GM12875 (cell line): ENCODE results near the gene ASF1B.
A peak's percentile ranks its signal among the peaks of the same experiment; 100 is the strongest.

Experiments
- H3K4me3 ChIP-seq: one replicate; pipeline ENCODE4 v1.5.1; 2011; ENCODE audit warnings: low read depth, low read length, control low read depth
- TF ChIP-seq, protein P1 (sequence below): IDR thresholded peaks from 2 replicates; pipeline ENCODE4 v1.5.1; 2011; ENCODE audit warnings: low read depth, mild to moderate bottlenecking, control low read depth, inconsistent platforms, low read length, moderate library complexity, borderline replicate concordance; ENCODE audit not compliant: insufficient read depth

The ASF1B gene

DNA sequence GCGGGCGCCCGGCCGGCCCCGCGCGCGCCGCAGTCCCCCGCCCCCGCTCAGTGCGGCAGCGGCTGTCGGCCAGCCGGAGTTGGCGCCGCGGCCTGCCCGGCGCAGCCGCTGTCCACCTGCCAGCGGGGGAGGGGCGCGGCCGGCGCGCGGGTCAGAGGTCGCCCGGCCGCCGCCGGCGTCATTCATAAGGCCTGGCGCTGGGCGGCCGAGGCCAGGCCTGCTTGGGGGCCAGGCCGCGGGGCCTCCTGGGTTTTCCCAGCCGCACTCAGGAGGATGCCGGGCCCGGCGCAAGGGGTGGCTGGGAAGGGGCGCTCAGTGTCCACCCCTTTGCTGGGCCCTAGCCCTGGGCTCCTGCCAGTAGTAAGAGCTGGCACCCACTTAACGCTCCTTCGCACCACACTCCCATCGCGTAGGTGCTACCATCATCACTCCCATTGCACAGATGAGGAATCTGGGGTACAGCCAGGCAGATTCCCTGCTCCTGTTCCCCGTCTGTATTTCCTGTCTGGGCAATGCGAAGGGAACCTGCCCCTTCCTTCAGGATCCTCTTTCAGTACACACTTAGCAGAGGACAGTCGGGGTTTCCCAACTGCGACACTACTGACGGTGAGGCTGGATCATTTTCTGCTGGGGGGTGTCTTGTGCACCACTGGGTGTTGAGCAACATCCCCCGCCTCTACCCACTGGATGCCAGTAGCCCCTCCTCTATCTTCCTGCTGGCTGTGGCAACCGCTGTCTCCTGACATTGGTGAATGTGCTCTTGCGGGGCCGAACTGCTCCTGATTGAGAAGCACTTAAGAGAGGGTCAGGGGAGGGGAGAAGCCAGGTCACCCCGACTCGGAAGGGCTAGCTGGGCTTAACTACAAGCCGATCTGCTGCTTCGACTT is 18.0 kb downstream of the ASF1B start:
- peak overlapping the region; percentile 52 for H3K4me3 ChIP-seq
- TF ChIP-seq, protein P1, sequence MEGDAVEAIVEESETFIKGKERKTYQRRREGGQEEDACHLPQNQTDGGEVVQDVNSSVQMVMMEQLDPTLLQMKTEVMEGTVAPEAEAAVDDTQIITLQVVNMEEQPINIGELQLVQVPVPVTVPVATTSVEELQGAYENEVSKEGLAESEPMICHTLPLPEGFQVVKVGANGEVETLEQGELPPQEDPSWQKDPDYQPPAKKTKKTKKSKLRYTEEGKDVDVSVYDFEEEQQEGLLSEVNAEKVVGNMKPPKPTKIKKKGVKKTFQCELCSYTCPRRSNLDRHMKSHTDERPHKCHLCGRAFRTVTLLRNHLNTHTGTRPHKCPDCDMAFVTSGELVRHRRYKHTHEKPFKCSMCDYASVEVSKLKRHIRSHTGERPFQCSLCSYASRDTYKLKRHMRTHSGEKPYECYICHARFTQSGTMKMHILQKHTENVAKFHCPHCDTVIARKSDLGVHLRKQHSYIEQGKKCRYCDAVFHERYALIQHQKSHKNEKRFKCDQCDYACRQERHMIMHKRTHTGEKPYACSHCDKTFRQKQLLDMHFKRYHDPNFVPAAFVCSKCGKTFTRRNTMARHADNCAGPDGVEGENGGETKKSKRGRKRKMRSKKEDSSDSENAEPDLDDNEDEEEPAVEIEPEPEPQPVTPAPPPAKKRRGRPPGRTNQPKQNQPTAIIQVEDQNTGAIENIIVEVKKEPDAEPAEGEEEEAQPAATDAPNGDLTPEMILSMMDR, result no peak

DNA sequence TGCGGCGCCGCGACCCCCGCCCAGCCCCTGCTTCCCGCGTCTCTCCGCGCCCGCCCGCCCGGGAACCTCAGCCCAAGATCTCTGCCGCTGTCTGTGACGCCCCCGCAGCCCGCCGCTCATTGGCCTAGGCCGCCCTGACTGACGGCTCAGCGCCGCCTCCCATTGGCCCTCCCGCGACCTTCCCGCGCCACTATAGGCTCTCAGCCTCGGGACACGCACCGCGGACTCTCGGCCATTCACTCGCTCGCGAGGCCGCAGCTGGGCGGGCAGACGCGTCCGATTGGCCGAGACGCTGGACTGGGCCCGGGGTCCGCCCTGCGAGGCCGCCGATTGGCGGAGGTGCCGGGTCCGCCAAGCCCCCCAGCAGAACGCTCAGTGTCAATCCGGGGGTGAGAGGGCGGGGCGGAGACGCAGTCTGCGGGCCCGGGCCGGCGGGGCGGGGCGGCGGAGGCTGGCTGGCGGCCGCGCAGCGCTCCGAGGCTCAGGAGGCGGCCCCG is 18.7 kb downstream of the ASF1B start, which contains the start of gene PRKACA:
Gene PRKACA, minus strand, starts transcription at position 95 of the 497 bp plus-strand sequence. CDS start 215 bp downstream, outside the sequence.
- H3K4me3 ChIP-seq, result peak within 1 kb of the TSS; percentile 84
- TF ChIP-seq, protein P1, result no peak

DNA sequence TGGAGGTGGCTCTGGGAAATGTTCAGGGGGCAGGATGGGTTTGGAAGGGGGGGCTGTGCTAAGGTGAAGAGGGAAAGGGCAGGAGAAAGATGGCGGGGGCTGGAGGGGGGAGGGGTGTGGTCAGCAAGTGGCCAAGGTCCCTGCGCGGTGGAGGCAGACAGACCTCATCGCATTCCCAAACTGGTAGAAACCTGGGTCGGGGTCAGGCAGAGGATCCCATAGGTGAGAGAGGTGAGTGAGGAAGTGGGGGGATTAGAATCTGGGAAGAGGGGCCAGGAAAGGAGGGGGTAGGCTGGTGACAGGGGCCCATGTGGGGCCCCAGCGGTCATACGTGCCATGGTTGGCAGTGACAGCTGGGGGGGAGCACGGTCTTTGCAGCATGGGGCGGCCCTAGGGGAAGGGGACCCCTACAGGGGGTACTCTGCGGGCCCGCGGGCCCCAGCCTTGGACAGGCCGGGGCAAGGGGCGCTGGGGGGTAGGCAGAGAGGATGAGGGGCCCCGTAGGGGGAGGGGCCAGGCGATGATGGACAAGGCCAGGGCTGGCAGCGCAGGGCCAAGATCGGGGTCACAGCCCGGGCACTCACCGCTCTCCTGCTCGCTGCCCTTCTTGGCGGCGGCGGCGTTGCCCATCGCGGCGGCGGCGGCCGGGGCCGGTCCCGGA is 19.3 kb downstream of the ASF1B start:
- TF ChIP-seq, protein P1, result no peak
- H3K4me3 ChIP-seq, result peak overlapping the region; percentile 84

DNA sequence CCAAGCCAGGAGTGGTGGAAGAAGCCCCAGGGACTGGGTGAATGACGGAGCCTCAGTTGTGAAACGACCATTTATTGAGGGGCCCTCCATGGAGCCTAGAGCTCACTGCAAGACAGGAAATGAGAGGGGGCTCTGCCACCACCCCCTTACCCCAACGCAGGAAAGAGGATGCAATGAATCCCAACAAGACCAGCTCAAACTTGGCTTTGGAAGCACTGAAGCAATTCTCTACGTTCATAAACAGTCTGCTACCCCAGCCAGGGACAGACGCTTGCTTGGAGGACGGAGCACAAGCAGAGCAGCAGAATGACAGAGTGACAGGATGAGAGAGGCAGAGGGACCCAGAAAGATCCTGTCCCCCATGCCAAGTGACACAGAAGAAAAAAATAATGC is 19.9 kb downstream of the ASF1B start:
- TF ChIP-seq, protein P1, result no peak
- peak overlapping the region; percentile 84 for H3K4me3 ChIP-seq

DNA sequence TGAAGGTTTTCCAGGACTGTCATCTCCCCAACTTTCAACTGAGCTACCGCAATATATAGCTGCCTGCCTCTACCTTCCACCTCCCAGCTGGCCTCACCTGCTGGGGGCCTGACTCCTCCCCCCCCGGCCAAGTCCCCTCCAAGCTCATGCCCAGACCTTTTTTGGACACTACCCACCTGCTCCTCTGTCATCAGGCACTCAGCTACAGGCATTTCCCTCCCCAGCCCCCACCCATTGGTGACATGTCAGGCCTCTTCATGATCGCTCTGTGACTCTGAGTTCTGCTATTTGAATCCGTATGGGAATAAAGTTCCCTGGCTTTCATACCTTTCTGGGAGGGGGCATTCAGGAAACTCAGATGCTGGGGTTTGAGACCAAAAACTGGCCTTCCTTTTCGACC is 20.6 kb downstream of the ASF1B start:
- TF ChIP-seq, protein P1, result no peak
- H3K4me3 ChIP-seq, result no peak overlapping the region

DNA sequence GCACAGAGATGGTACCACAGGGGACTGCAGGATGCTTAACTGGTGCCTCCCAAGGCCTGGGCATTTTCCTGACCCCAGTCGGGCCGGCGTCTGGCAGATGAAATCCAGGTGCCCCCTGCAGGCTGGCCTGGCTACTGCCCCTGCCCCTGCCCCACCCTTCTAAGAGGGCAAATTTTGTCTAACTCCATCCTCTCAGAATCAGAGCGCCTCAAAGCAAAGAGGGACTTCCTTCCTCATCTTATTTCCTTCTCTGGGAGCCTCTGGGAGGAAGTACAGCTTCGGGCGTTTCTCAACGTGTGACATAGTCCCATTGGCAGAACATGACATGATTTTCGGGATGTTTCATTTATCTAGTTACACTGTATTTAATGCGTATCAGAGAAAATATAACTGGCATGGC is 21.5 kb downstream of the ASF1B start:
- TF ChIP-seq, protein P1, result peak; percentile 68
- H3K4me3 ChIP-seq, result no peak overlapping the region
